GOT3 (cell line): ENCODE results near the gene WDR1.

Experiments
- DNase-seq: peaks from one replicate; lab custom pipeline; 2025; ENCODE audit warnings: mixed read lengths; lab: John Stamatoyannopoulos, UW

Gene WDR1

GRCh38 chr4:10041036-10041435 is 75.6 kb downstream of the WDR1 start:
- DNase-seq: no peak

- DNase-seq: no peak
Observed at GRCh38 chr4:10040049-10040892, 76.3 kb downstream of the WDR1 start.

- no peak for DNase-seq
Observed at GRCh38 chr4:10036807-10037342, 79.7 kb downstream of the WDR1 start.

GRCh38 chr4:10035130-10035529 is 81.5 kb downstream of the WDR1 start:
- DNase-seq: no peak

GRCh38 chr4:10034612-10035104 is 81.9 kb downstream of the WDR1 start:
- DNase-seq: no peak

- no peak for DNase-seq
Observed at GRCh38 chr4:10034136-10034535, 82.5 kb downstream of the WDR1 start.

- DNase-seq: no peak
Observed at GRCh38 chr4:10033191-10033881, 83.3 kb downstream of the WDR1 start.

- no peak for DNase-seq
Observed at GRCh38 chr4:10032625-10033024, 84.0 kb downstream of the WDR1 start.

GRCh38 chr4:10031668-10032590 is 84.7 kb downstream of the WDR1 start:
- DNase-seq: no peak

GRCh38 chr4:10030972-10031667 is 85.5 kb downstream of the WDR1 start:
- DNase-seq: no peak

GRCh38 chr4:10029403-10029802 is 87.2 kb downstream of the WDR1 start:
- DNase-seq: no peak

GRCh38 chr4:10028910-10029309 is 87.7 kb downstream of the WDR1 start:
- DNase-seq: no peak

- DNase-seq: no peak
Observed at GRCh38 chr4:10026485-10026884, 90.1 kb downstream of the WDR1 start.

GRCh38 chr4:10025230-10025806 is 91.3 kb downstream of the WDR1 start:
- DNase-seq: no peak
